ENCODE results near the gene STK24.

DNA sequence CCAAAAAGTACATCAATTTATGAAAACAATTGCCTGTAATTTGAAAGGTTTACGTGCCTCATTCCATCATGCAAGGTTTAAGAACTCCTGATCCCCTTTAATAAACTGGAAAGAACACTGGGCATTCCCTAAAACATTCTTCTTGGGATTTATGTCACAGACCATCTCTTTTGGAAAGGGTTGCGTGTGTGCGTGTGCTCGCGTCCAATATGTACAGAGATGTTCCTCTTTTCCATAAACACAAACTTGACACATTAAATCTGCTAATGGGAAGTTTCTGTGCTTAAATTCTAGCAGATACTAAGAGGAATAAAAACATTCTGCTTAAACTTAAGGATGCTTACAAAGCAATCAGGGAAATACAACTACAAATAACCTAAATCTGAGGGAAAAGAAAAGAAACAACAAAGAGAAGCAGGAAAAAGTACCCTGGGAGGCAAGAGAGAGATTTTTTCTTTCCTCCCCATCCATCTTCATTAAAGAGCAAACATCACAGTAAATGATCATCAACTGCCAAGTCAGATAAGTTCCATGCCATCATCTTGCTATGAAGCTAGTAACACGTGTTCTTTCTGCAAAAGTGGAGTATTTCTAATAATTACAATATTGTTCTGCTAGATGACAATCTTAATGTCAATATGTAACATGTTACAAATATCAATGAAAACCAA, 83.7 kb downstream of the STK24 start:
- TF ChIP-seq, protein P1, sequence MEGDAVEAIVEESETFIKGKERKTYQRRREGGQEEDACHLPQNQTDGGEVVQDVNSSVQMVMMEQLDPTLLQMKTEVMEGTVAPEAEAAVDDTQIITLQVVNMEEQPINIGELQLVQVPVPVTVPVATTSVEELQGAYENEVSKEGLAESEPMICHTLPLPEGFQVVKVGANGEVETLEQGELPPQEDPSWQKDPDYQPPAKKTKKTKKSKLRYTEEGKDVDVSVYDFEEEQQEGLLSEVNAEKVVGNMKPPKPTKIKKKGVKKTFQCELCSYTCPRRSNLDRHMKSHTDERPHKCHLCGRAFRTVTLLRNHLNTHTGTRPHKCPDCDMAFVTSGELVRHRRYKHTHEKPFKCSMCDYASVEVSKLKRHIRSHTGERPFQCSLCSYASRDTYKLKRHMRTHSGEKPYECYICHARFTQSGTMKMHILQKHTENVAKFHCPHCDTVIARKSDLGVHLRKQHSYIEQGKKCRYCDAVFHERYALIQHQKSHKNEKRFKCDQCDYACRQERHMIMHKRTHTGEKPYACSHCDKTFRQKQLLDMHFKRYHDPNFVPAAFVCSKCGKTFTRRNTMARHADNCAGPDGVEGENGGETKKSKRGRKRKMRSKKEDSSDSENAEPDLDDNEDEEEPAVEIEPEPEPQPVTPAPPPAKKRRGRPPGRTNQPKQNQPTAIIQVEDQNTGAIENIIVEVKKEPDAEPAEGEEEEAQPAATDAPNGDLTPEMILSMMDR (conservative IDR thresholded peaks at IDR 0.05; ENCODE audit: low read depth, low read length): no peak
- no peak for TF ChIP-seq CEBPB (IDR thresholded peaks at IDR 0.05; ENCODE audit: low read depth, low read length)
- no peak for TF ChIP-seq FOS (IDR thresholded peaks at IDR 0.05; ENCODE audit: low read depth, low read length)
- no peak for TF ChIP-seq POLR2A (IDR thresholded peaks at IDR 0.05; ENCODE audit: low read depth, low read length)
- TF ChIP-seq RFX5 (IDR thresholded peaks at IDR 0.05; ENCODE audit: low read depth, low read length): no peak
